Activated T-cell treated with anti-CD3 and anti-CD28 coated beads for 1 hour (primary cell): Measurements from ENCODE around the gene GAREM2.

Source experiments
- DNase-seq: peaks from one replicate; pipeline ENCODE4 v3.0.0-alpha.2; 2020; ENCODE audit warnings: low read depth

The GAREM2 gene

GRCh38 chr2:26237868-26238267 is 65.0 kb downstream of the GAREM2 start:
- DNase-seq: no peak

- no peak for DNase-seq
These were observed 65.5 kb downstream of the GAREM2 start for GRCh38 chr2:26238311-26238958.
